PC-3 (cell line): Measurements from ENCODE around the gene EPHA2. TPM values are rescaled to one million over a fixed set of nuclear protein-coding genes. Genes with fewer than 3 reads are reported as not detected.

ENCODE experiments used
- ATAC-seq: fragments of 200-7000 bp; cut with Tn5 transposase; 2 replicates; pipeline ENCODE4 v1.9.1; 2020; ENCODE audit warnings: mild to moderate bottlenecking, moderate library complexity
- BruUV-seq: library from RNA; stranded (reverse); fragments of 400-500 nt; replicated peaks from 2 replicates; lab custom pipeline; 2021; lab: Mats Ljungman, UMichigan
- CTCF ChIA-PET: fragments of 300-600 bp; sonication (Branson Sonifier 250); formaldehyde crosslinking; loops from one replicate; lab custom pipeline; 2022; ENCODE audit warnings: antibody characterized with exemption; lab: Charles Lee
- POLR2A ChIA-PET: fragments of 300-600 bp; sonication (Branson Sonifier 250); formaldehyde crosslinking; loops from one replicate; lab custom pipeline; 2022; ENCODE audit warnings: antibody characterized with exemption; ENCODE audit not compliant: unreplicated experiment; lab: Charles Lee
- DNase-seq: peaks from one replicate; pipeline ENCODE4 v3.0.0-alpha.2; 2015
- H2AFZ ChIP-seq: fragments of 300-600 bp; sonication (generic); 2 replicates; pipeline ENCODE4 v1.6.0; 2016; ENCODE audit warnings: antibody characterized with exemption, low read length
- H3F3A ChIP-seq: fragments of 300-600 bp; sonication (generic); one replicate; pipeline ENCODE4 v1.6.0; 2017; ENCODE audit warnings: antibody characterized with exemption, low read length, control low read depth, mild to moderate bottlenecking; ENCODE audit not compliant: unreplicated experiment
- H3K27ac ChIP-seq: fragments of 300-600 bp; sonication (generic); 2 replicates; pipeline ENCODE4 v1.5.1; 2016; ENCODE audit warnings: mild to moderate bottlenecking, low read length
- H3K27me3 ChIP-seq: fragments of 300-600 bp; sonication (generic); 2 replicates; pipeline ENCODE4 v1.6.1; 2016; ENCODE audit warnings: low read length, mixed read lengths
- H3K36me3 ChIP-seq: fragments of 300-600 bp; sonication (generic); 2 replicates; pipeline ENCODE4 v1.6.1; 2016; ENCODE audit warnings: low read depth, mixed run types, low read length, mixed read lengths
- H3K4me1 ChIP-seq: fragments of 300-600 bp; sonication (generic); 2 replicates; pipeline ENCODE4 v1.5.1; 2016; ENCODE audit warnings: low read length; ENCODE audit not compliant: insufficient read depth
- H3K4me2 ChIP-seq: fragments of 300-600 bp; sonication (generic); 2 replicates; pipeline ENCODE4 v1.6.0; 2016; ENCODE audit warnings: low read length
- H3K4me3 ChIP-seq: fragments of 300-600 bp; sonication (generic); 2 replicates; pipeline ENCODE4 v1.5.1; 2016; ENCODE audit warnings: mild to moderate bottlenecking, low read length, mixed read lengths
- H3K79me2 ChIP-seq: fragments of 300-600 bp; sonication (generic); 2 replicates; pipeline ENCODE4 v1.6.1; 2017; ENCODE audit warnings: low read length, mixed read lengths
- H3K9ac ChIP-seq: fragments of 300-600 bp; sonication (generic); 2 replicates; pipeline ENCODE4 v1.6.0; 2016; ENCODE audit warnings: mild to moderate bottlenecking, low read length
- H3K9me2 ChIP-seq: fragments of 300-600 bp; sonication (generic); replicated peaks from 2 replicates; pipeline ENCODE4 v1.6.1; 2016; ENCODE audit warnings: mixed run types, low read length, mixed read lengths
- H3K9me3 ChIP-seq: fragments of 300-600 bp; sonication (generic); 2 replicates; pipeline ENCODE4 v1.6.1; 2016; ENCODE audit warnings: low read length, mixed read lengths
- H4K20me1 ChIP-seq: fragments of 300-600 bp; sonication (generic); 2 replicates; pipeline ENCODE4 v1.6.1; 2016; ENCODE audit warnings: low read length, mixed read lengths
- CTCF ChIP-seq: fragments of 300-600 bp; sonication (generic); conservative IDR thresholded peaks from 2 replicates; pipeline ENCODE4 v1.5.1; 2017; ENCODE audit warnings: antibody characterized with exemption, low read depth, mild to moderate bottlenecking, low read length
- EZH2 ChIP-seq: fragments of 300-600 bp; sonication (generic); IDR thresholded peaks from one replicate; pipeline ENCODE4 v1.6.1; 2017; ENCODE audit warnings: antibody characterized with exemption, mild to moderate bottlenecking, low read length; ENCODE audit not compliant: unreplicated experiment
- EZH2phosphoT487 ChIP-seq: fragments of 300-600 bp; sonication (generic); IDR thresholded peaks from 2 replicates; pipeline ENCODE4 v1.6.1; 2018; ENCODE audit warnings: mild to moderate bottlenecking, antibody characterized with exemption, low read length, borderline replicate concordance
- intact Hi-C: fragments of 100-400 bp; cut with micrococcal nuclease; formaldehyde crosslinking; loops from 2 replicates; pipeline ENCODE4 v1.9.0; 2023
- total RNA-seq: library from RNA; depleted of rRNA; stranded (reverse); fragments of >200 nt; gene quantifications from 2 replicates; pipeline ENCODE4 v1.2.3, GENCODE V29; 2014

EPHA2 gene
- total RNA-seq, 1 experiment from 2014 or later, result 459 TPM

GRCh38 chr1:16187748-16188401, 32.0 kb upstream of the EPHA2 start:
- Histone ChIP-seq H4K20me1 (no peaks in the 10 kb centered on the region), H3K36me3 (no peaks in the 10 kb centered on the region), H3K9me3 (no peaks in the 10 kb centered on the region), H3K27ac (peak overlapping the region; percentile 86), H2AFZ (no peak overlapping the region), H3K9me2 (no peaks in the 10 kb centered on the region), H3K4me1 (peaks cover 64% of the 10 kb centered on the region), H3K79me2 (peaks cover 30% of the 10 kb centered on the region), H3K9ac (peak overlapping the region; percentile 55), H3K4me3 (no peak overlapping the region), H3K4me2 (peak overlapping the region; percentile 59), H3K27me3 (no peaks in the 10 kb centered on the region), H3F3A (no peaks in the 10 kb centered on the region)
- ChIA-PET POLR2A (interaction anchor here (0.6 to 0.7 kb wide), 2 partner anchors 41 to 132 kb away, joined by 3 to 4 read pairs; no protein-coding TSS in a partner anchor), CTCF (interaction anchor here (1.0 to 1.1 kb wide), 2 partner anchors 24 to 110 kb away, joined by 3 to 7 read pairs; no protein-coding TSS in a partner anchor)
- DNase-seq (peak; percentile 93), ATAC-seq (peak; percentile 66)
- TF ChIP-seq CTCF (peak; percentile 97), EZH2phosphoT487 (no peak)
- BruUV-seq, result no TSS peak
- intact Hi-C loops, result loop anchor here (1.0 to 5.0 kb wide), 4 partner anchors 29 to 109 kb away; partner anchors contain the start of gene CPLANE2

GRCh38 chr1:16186655-16187235, 30.9 kb upstream of the EPHA2 start:
- Histone ChIP-seq H3K27me3 (no peaks in the 10 kb centered on the region), H2AFZ (no peak overlapping the region), H3K9ac (no peak overlapping the region), H3K79me2 (peaks cover 37% of the 10 kb centered on the region), H4K20me1 (no peaks in the 10 kb centered on the region), H3K27ac (peak overlapping the region; percentile 56), H3K9me3 (no peaks in the 10 kb centered on the region), H3K4me3 (no peak overlapping the region), H3K36me3 (no peaks in the 10 kb centered on the region), H3K4me2 (no peak overlapping the region; the same call in 1 of the 2 replicates), H3K9me2 (no peaks in the 10 kb centered on the region), H3F3A (no peaks in the 10 kb centered on the region), H3K4me1 (peaks cover 75% of the 10 kb centered on the region)
- DNase-seq (peak; percentile 56), ATAC-seq (peak; percentile 2; the same call in 1 of the 2 replicates)
- TF ChIP-seq CTCF (no peak), EZH2phosphoT487 (no peak), EZH2 (no peak)
- intact Hi-C loops, result loop anchor here (1.0 to 5.0 kb wide), 3 partner anchors 27 to 107 kb away; no protein-coding TSS in a partner anchor
- ChIA-PET POLR2A (interaction anchor here (0.6 kb wide), 1 partner anchor 30 kb away, joined by 16 read pairs; no protein-coding TSS in a partner anchor), CTCF (interaction anchor here (0.7 to 1.1 kb wide), 4 partner anchors 23 to 62 kb away, joined by 3 to 7 read pairs (median 4); no protein-coding TSS in a partner anchor)
- no TSS peak for BruUV-seq
